Islet precursor cell (in vitro differentiated cells): Measurements from ENCODE around the gene ABR.
"Not testable (repeated sequence)": the region's sequence is repeated elsewhere in the genome, so short reads cannot be mapped to it uniquely, and the experiment has no call there.

ENCODE experiments used
- DNase-seq: peaks from one replicate; pipeline ENCODE4 v3.0.0-alpha.2; 2018

ABR gene

DNA sequence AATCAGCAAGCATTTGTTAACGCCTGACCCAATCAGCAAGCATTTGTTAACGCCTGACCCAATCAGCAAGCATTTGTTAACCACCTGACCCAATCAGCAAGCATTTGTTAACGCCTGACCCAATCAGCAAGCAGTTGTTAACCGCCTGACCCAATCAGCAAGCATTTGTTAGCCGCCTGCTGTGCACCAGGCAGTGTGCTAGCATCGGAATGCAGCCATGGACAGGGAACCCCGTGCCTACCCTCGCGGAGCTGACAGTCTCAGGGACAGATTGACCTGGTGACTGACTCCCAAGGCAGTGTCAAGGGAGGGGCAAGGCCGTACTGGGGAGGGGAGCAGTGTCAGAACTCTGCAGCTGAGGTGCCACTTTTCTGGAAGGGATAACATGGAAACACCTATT, 66.9 kb downstream of the ABR start:
- DNase-seq = no peak

GRCh38 chr17:1111599-1112443, 68.0 kb downstream of the ABR start:
- no peak for DNase-seq

DNA sequence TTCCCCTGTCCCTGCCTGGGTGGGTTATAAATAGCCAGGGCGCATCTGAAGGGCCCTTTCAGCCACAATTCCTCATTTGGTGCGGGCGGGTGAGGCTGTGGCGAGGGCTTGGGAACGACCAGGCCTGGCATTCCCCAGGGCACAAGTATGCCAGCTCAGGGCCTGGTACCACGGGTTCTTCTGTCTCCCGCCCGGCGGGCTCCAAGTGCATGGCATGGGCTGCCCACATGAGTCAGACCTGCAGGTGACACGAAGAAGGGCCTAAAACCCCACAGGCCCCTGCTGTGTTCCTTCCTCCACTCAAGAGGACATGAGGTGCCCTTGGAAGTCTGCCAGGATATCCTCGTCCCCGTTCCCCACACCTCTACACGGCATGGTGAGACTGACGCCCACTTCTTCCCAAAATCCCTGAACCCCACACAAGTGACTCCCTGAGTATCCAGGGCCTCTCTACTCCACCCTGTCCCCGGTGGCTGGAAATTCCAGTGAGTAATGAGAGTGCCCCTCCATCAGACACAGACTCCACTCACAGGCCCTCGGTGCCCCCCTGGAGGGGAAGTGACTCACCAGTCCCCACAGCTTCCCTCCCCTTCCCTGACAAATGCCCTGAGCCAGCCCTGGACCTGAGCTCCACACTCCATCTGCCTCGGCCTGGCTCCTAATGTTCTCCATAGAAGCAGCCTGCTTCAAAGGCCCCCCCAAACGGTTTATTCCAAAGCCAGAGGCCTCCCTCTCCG, 68.8 kb downstream of the ABR start:
- peak; percentile 98 for DNase-seq

- DNase-seq = no peak
These were observed 69.3 kb downstream of the ABR start for GRCh38 chr17:1110541-1110861.

DNA sequence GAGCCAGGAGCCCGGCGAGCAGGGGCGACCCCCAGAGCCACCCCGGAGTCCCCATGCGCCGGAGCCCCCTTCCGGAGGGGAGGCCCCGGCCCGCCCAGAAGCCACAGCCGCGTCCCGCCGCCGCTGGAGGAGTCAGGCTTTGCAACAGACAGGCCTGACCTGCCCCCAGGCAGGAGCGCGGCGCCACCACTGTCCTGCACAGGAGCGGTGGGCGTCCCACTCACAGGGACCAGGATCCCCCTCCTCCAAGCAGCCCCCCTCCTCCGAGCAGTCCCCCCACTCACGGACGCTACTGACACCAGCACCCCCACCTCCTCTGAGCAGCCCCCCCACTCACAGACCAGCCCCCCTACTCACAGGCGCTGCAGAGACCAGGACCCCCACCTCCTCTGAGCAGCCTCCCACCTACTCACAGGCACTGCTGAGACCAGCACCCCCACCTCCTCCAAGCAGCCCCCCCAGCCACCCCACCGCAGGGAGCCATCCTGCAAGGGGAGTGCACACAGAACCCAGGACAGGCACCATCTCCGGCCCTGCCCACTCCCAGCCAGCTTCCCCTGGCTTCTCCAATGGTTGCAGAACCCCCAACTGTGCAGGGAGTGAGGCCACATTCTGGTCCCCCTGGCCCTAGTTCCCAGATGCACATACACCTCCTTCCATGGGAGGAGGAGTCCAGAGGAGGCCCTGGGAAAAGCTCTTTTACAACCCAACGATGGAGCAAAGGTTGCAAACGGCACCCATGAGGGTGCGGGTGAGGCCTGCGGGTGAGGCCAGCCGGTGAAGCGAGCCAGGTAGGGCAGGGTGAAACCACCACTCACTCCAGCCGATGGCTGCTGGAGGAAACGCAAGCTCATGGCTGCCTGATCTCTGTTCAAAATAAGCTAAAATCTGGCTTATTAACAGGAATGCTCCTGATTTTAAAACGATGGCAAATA, 69.9 kb downstream of the ABR start:
- peak; percentile 89 for DNase-seq

GRCh38 chr17:1108765-1109605, 70.8 kb downstream of the ABR start:
- peak; percentile 84 for DNase-seq

GRCh38 chr17:1108478-1108764, 71.4 kb downstream of the ABR start:
- DNase-seq = peak; percentile 76

DNA sequence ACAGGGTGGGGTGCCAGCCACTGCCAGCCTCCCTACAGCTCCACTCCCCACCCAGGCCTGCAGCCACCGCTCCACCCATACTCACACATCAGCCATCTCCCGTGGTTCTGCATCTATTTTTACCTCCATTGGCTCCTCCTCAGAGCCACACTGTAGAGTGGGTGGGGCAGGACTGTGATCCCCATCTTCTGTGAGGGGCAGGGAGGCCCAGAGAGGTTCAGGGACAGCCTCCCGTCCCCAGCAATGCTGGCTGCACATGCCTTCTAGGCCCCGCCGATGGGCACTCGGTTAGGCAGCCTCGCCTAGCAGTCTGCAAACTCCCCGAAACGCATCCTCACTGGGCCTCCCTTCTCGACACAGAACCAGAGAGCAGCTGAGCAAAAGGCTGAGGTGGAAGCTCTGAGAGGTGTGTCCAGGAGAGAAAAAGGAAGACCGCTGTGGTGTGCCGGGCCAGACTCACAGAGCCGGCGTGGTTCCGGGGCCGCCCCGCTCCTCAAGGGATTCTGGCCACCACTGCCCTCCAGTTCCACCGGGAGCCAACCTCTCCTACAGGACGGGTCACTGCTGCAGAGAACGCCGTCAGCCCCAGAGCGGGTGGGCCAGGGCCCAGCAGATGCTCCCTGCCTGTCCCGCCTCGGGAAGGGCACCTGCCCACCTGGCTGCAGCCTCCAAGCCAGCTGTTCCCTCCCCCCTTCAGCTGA, 71.9 kb downstream of the ABR start:
- peak; percentile 54 for DNase-seq

DNA sequence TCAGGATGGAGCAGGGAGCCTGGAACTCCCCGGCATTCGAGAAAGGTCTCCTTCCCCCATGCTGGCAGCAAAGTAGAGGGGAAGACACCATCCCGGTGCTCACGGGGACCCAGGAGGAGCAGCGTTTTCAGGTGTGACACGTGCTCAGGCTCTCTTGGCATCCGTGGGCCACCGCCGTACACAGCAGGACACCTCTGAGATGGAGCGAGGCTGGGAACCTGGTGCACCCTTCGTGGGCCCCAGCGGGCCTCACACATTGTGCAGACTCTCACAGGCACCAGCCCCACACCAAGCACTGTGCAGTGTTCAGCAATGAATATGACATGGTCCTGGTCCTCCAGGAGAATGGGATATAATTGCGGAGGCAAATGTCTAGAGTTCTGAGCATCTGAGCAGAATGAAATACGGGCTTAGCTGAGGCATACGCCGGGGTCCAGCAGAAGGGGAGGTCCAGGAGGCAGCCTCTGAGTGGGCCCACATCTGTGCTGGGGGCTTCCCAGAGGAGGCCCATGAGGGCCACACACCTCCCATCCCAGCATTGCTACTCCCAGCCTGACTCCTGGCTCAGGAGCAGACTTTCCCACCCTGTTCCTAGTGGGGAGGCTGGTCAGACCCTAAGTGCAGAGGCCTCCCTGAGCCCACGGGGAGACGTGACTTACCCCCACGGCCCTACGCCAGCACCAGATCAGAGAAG, 72.6 kb downstream of the ABR start:
- no peak for DNase-seq

- DNase-seq = no peak
These were observed 75.6 kb downstream of the ABR start for GRCh38 chr17:1104222-1104621.

GRCh38 chr17:1100382-1100781, 79.4 kb downstream of the ABR start:
- no peak for DNase-seq

GRCh38 chr17:1099242-1099641, 80.5 kb downstream of the ABR start:
- no peak for DNase-seq

GRCh38 chr17:1097972-1098744, 81.6 kb downstream of the ABR start:
- DNase-seq = not testable (repeated sequence)

DNA sequence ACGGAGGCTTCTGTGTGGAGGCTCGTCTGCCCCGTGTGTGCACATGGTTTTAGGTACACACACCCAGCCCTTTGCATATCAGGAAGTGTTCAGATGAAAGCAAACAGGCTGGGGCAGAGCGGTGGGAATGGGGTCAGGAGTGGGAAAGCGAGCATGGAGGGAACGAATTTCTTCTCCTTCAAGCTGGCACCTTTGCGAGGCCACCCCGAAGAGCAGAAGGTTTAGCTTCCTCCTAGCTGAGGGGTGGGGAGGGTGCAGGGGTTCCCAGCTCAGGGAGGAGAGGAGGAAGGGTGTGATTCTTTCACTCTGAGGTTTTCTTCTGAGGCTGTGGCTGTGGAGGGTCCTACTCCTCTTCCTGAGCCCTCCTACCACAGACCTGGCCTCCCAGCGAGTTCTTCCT, 83.6 kb downstream of the ABR start:
- no peak for DNase-seq

DNA sequence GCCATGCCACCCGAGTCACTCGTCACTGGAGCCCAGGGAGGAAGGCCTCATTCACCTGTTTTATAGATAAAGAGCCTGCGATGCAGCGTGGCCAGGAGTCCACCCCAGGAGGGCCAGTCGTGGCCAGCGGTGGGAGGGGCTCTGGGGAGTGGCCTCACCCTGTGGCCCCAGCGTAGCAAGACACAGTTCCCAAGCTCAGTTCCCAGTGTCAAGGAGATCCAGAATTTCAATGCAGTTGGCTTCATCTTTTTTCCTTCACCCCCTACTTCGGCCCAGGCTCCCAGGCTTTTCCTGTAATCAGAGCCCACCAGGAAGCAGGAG, 84.0 kb downstream of the ABR start:
- no peak for DNase-seq

DNA sequence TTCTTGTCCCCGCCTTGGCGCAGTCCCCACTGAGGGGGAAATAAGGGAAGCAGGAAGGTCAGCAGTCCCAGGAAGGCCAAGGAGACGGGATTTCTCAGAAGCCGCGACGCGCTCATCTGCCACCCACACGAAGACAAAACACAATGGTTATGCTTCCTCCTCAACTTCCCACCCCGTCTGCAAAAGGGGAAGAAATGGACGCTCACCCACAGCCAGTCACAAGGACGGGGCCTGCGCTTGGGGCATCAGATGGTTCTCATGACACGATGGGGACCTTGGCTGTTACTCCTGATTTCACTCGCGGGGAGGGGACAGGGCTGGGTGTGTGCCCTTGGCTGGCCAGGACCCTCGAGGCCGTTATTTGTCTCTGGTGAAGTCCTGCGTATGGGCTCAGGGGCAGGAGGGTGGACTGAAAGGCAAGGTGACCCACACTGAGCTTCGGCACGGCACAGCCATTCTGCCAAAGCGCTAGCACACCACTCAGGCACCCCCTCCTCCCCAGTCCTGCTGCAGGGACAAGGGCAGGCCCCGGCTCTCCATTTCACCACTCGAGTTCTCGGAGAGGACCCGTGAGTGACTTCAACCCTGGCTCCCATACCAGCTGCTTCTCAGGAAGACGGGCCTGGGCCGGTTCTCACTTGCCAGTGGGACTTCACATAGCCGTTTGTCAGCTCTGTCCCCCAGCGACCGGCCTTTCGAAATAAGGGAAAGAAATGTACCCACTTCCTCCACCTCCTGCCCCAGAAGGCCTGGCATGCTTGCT, 84.5 kb downstream of the ABR start:
- DNase-seq = no peak

- no peak for DNase-seq
These were observed 85.2 kb downstream of the ABR start for GRCh38 chr17:1094591-1094990.

GRCh38 chr17:1091900-1092299, 87.9 kb downstream of the ABR start:
- DNase-seq = no peak

DNA sequence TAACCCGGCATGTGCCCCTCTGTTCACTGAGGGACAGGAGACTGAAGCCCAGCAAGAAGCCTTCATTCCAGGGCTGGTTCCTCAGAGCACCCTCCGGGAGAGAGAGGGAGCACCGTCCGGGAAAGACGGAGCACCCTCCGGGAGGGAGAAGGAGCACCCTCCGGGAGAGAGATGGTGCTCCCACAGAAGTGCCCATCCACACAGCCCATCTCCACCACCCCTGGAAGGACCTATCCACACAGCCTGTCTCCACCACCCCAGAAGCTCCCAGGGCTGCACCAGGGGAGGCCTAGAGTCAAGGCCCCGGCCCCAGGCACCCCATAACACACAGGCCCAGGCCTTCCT, 88.6 kb downstream of the ABR start:
- DNase-seq = no peak
